Measurements from ENCODE around the gene SSTR5.

- TF ChIP-seq CTCF (IDR thresholded peaks at IDR 0.05) (no peak), POLR2A (IDR thresholded peaks at IDR 0.05) (no peak)
Measured at GRCh38 chr16:1030473-1030901, 42.1 kb upstream of the SSTR5 start.
